Measurements from ENCODE around the gene PSMB8.
"Not testable (repeated sequence)": the region's sequence is repeated elsewhere in the genome, so short reads cannot be mapped to it uniquely, and the experiment has no call there.

PSMB8 gene

GRCh38 chr6:32838114-32838958 lies 5.5 kb downstream of the PSMB8 start, which contains the start of gene TAP2:
TAP2 (minus strand) TSS chr6:32838739; CDS start chr6:32838233, 506 bp downstream.
- DNase-seq (ENCODE audit: low read depth): peak; percentile 92

GRCh38 chr6:32837651-32838113 lies 6.2 kb downstream of the PSMB8 start:
- DNase-seq (ENCODE audit: low read depth): peak; percentile 7

GRCh38 chr6:32836873-32837272 lies 7.0 kb downstream of the PSMB8 start:
- no peak for DNase-seq (ENCODE audit: low read depth)

GRCh38 chr6:32835167-32835893 lies 8.5 kb downstream of the PSMB8 start:
- no peak for DNase-seq (ENCODE audit: low read depth)

GRCh38 chr6:32833664-32834063 lies 10.2 kb downstream of the PSMB8 start:
- DNase-seq (ENCODE audit: low read depth): no peak

- no peak for DNase-seq (ENCODE audit: low read depth)
Measured at GRCh38 chr6:32832535-32832934, 11.3 kb downstream of the PSMB8 start.

GRCh38 chr6:32830936-32831335 lies 12.9 kb downstream of the PSMB8 start:
- no peak for DNase-seq (ENCODE audit: low read depth)

GRCh38 chr6:32830017-32830416 lies 13.8 kb downstream of the PSMB8 start:
- no peak for DNase-seq (ENCODE audit: low read depth)

- DNase-seq (ENCODE audit: low read depth): no peak
Measured at GRCh38 chr6:32829495-32829894, 14.4 kb downstream of the PSMB8 start.

- DNase-seq (ENCODE audit: low read depth): no peak
Measured at GRCh38 chr6:32827025-32827424, 16.8 kb downstream of the PSMB8 start.

- peak; percentile 72 for DNase-seq (ENCODE audit: low read depth)
Measured at GRCh38 chr6:32825966-32826365, 17.9 kb downstream of the PSMB8 start.

- peak; percentile 85 for DNase-seq (ENCODE audit: low read depth)
Measured at GRCh38 chr6:32819729-32820128, 24.1 kb downstream of the PSMB8 start.

- DNase-seq (ENCODE audit: low read depth): no peak
Measured at GRCh38 chr6:32818867-32819266, 25.0 kb downstream of the PSMB8 start.

GRCh38 chr6:32816746-32817204 lies 27.1 kb downstream of the PSMB8 start, which contains the start of gene HLA-DOB:
HLA-DOB (minus strand) TSS chr6:32817002; CDS start chr6:32816951, 51 bp downstream.
- DNase-seq (ENCODE audit: low read depth): peak; percentile 24

GRCh38 chr6:32815996-32816395 lies 27.9 kb downstream of the PSMB8 start:
- DNase-seq (ENCODE audit: low read depth): no peak

- peak; percentile 12 for DNase-seq (ENCODE audit: low read depth)
Measured at GRCh38 chr6:32815115-32815514, 28.7 kb downstream of the PSMB8 start.

- no peak for DNase-seq (ENCODE audit: low read depth)
Measured at GRCh38 chr6:32814145-32814544, 29.7 kb downstream of the PSMB8 start.

- DNase-seq (ENCODE audit: low read depth): no peak
Measured at GRCh38 chr6:32809171-32809570, 34.7 kb downstream of the PSMB8 start.

GRCh38 chr6:32807020-32807580 lies 36.7 kb downstream of the PSMB8 start:
- DNase-seq (ENCODE audit: low read depth): no peak

GRCh38 chr6:32805404-32805803 lies 38.4 kb downstream of the PSMB8 start:
- DNase-seq (ENCODE audit: low read depth): not testable (repeated sequence)

GRCh38 chr6:32803416-32803815 lies 40.4 kb downstream of the PSMB8 start:
- no peak for DNase-seq (ENCODE audit: low read depth)

- DNase-seq (ENCODE audit: low read depth): no peak
Measured at GRCh38 chr6:32799740-32800139, 44.1 kb downstream of the PSMB8 start.
